SK-N-DZ (cell line): ENCODE results near the gene COLGALT1.

Experiments used
- DNase-seq: peaks from one replicate; pipeline ENCODE4 v3.0.0-alpha.2; 2015; ENCODE audit warnings: low spot score

COLGALT1 gene

GRCh38 chr19:17598953-17599352 lies 43.5 kb downstream of the COLGALT1 start:
- no peak for DNase-seq

DNA sequence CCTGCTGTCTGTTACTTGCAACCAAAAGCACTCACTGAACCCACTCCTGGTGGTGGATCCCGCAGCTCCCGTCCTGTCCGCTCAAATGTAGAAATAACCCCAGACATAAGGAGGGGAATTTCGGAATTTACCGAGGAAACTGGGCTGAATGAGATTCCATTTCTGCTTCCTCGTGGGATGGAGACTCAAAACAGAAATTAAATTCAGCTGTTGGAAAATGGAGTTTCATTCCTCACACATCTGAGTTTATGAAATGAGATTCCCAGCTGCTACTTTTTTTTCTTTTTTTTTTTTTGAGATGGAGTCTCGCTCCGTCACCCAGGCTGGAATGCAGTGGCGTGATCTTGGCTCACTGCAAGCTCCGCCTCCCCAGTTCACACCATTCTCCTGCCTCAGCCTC lies 44.3 kb downstream of the COLGALT1 start:
- DNase-seq, result no peak

DNA sequence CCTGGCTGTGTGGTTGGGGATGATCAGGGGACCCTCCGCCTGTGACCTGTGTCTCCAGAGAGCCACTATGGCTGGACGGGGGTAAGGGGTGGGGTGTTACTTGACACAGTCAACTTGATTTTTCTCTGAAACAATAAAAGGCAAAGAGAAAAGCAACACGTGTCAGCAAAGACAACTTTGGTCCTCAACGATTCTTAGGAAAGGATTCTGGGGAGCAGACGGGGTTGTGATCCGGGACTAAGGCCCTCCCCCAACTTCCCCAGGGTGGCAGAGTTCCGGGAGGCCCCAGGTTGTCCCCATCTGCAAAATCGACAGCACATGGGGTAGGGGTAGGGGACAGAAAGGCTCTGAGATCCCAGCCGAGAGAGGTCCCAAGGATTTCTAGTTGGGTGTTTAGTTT lies 46.2 kb downstream of the COLGALT1 start:
- no peak for DNase-seq

GRCh38 chr19:17602217-17602616 lies 46.8 kb downstream of the COLGALT1 start:
- DNase-seq, result no peak

- DNase-seq, result no peak
These were observed 47.5 kb downstream of the COLGALT1 start for GRCh38 chr19:17602872-17603510.

DNA sequence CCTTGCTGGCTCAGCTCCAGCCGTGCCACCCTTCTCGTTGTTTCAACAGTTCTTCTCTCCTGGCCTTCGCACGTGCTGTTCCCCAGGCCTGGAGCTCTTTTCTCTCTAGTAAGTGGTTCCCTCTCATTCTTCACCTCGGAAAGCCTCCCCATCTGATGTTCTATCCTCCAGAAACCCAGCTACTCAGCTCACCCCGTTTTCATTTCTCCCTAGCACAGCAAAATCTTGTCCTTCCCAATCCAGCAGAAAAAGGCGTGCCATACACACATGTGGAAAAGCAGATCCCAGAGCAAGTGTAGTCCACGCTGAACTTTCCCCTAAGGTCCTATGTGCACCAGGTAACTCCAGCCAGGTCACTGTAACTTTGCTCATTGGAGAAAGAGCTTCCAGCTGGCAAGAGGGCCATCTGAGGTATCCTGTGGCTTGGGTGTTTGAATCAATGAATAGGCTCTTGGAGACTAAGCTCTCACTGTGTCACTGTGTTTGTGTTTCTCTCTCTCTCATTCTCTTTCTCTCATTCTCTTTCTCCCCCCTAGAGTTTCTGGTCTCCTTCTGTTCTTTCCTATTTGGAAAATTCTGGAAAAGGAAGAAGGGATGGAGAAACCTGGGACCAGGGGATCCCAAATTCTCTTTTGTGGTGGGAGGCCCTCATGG lies 49.0 kb downstream of the COLGALT1 start:
- DNase-seq, result no peak

DNA sequence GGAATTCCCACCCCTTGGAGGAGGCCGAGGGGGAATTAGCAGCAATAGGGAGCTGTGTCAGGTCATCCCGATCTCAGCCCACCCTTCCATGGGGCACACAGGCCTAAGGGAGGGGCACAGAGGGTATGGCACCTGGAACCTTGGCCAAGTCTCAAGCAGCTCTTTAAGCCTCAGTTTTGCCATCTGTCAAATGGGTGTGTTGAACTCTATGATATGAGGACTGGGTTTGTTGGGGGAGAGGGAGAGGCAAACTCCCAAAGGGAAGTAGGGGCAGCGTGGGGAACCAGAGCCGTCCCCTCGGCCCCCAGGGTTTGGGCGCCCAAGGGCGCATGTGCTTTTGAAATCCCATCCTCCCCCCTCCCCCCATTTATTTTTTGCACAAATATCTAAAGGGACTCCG lies 49.7 kb downstream of the COLGALT1 start:
- DNase-seq, result no peak

- no peak for DNase-seq
These were observed 50.5 kb downstream of the COLGALT1 start for GRCh38 chr19:17605761-17606589.

GRCh38 chr19:17606590-17607185 lies 51.2 kb downstream of the COLGALT1 start:
- no peak for DNase-seq

- DNase-seq, result no peak
These were observed 52.5 kb downstream of the COLGALT1 start for GRCh38 chr19:17607936-17608335.

DNA sequence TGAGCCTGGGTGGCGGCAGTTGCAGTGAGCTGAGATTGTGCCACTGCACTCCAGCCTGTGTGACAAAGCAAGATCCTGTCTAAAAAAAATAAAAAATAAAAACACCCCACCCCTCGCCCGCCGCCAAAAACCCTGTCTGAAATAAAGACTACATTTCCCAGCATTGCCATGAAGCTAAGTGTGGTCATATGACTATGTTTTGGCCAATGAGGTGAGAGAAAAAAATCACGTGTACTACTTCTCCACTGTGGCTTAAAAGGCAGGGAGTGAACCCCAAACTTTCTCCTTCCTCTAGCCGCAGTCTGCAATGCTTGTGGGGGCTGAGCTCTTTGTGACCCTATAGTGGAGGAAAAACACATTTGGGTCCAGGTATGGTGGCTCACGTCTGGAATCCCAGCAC lies 54.9 kb downstream of the COLGALT1 start:
- DNase-seq, result no peak

GRCh38 chr19:17611462-17612244 lies 56.2 kb downstream of the COLGALT1 start:
- DNase-seq, result no peak

DNA sequence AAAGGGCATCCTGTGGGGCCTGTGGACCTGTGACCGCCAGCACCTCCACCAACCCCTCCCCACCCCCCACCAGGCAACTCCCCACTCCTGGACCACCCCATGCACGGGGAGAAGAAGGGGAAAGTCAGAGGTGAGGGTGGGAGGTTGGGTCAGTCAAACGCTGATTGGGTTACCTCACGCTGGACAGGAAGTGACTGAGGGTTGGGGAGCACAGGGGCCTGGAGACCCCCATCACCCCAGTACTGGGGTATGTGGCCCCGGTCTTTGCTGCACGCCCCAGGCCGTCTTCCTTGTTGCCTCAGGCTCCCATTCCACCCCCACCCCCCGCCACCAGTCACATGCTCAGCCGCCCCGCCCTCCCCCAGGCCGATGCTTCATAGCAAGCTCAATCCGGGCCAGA lies 59.0 kb downstream of the COLGALT1 start:
- DNase-seq, result no peak

DNA sequence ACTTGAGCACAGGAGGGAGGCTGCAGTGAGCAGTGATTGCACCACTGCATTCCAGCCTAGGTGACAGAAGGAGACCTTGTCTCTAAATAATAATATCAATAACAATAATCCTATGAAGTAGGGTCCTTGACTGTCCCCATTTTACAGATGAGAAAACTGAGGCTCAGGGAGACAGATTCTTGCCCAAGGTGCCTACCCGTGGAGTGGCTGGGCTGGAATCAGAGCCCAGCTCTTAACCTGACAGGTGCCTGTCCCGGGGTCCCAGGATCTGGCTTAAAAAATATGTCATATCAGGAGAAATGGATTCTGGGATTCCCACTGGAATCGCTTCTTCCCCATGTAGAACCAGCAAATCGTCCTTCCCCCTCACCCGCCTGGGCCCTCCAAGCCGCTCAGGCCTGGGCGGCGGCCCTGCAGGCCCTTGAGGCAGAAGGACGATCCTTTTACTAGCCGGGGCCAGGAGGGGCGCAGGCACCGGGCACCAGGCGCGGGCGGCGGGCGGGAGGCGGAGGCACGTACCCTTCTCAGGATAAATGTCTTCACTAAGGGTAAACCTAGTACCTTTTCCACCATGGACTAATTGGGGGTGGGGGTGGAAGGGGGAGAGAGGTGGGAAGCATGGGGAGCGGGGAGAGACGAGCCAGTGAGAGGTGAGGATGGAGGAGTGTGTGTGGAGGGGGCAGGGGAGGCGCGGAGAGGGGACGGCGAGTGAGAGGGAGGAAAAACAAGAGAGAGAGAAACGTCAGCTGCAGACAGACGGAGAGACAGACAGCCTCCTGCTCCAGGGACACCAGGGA lies 60.6 kb downstream of the COLGALT1 start:
- DNase-seq, result no peak

GRCh38 chr19:17616686-17616960 lies 61.2 kb downstream of the COLGALT1 start:
- no peak for DNase-seq

GRCh38 chr19:17616961-17617806 lies 61.7 kb downstream of the COLGALT1 start:
- no peak for DNase-seq

GRCh38 chr19:17617807-17618192 lies 62.4 kb downstream of the COLGALT1 start:
- no peak for DNase-seq

DNA sequence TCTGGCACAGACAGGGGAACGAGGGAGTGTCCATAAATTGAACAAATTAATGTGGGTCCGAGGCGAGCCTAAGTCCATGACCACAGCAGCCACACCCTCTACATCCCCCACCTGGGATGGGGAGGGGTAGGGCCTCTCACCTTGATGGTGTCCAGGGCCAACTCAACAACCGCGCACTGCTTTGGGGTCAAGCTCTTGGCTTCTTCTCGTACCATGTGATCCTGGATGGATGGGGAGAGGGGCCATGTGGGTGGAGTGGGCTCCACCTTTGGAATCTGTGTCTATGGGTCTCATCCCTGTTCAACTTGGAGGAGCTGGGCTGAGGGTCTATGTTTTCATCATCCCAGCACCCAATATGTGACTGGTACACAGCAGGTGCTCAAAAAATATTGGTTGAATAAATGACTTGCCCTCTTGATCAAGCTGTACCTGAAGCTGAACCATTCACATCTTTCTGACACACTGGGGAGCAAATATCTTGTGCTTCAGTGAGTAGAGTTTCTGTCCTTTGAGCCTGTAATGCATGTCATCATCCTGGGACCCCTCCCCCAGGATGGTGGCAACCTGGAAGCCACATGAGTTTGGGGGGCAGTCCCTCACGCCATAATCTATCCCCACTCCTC lies 62.9 kb downstream of the COLGALT1 start:
- DNase-seq, result no peak

GRCh38 chr19:17618936-17619335 lies 63.5 kb downstream of the COLGALT1 start:
- DNase-seq, result no peak

- DNase-seq, result no peak
These were observed 65.2 kb downstream of the COLGALT1 start for GRCh38 chr19:17620696-17621095.
